GM23338 (cell line): ENCODE data around the gene SULT1A2.
"Not testable (repeated sequence)": the region's sequence is repeated elsewhere in the genome, so short reads cannot be mapped to it uniquely, and the experiment has no call there.

Experiments
- CREB1 ChIP-seq: fragments of 250-450 bp; sonication (Bioruptor Pico); IDR thresholded peaks from 2 replicates; pipeline ENCODE4 v1.5.0; 2020; ENCODE audit warnings: low read depth, mild to moderate bottlenecking, moderate library complexity
- ETS1 ChIP-seq: IDR thresholded peaks from 2 replicates; pipeline ENCODE4 v1.6.1; 2016; ENCODE audit warnings: antibody characterized with exemption
- EZH2 ChIP-seq: fragments of 200-600 bp; sonication (generic); IDR thresholded peaks from one replicate; pipeline ENCODE4 v1.8.0; 2017; ENCODE audit warnings: antibody characterized with exemption, mild to moderate bottlenecking, low read depth; ENCODE audit not compliant: unreplicated experiment
- EZH2phosphoT487 ChIP-seq: fragments of 200-600 bp; sonication (generic); IDR thresholded peaks from one replicate; pipeline ENCODE4 v1.8.1; 2018; ENCODE audit warnings: antibody characterized with exemption; ENCODE audit not compliant: unreplicated experiment
- JUNB ChIP-seq: IDR thresholded peaks from one replicate; pipeline ENCODE4 v1.6.1; 2016; ENCODE audit warnings: antibody characterized with exemption; ENCODE audit not compliant: unreplicated experiment
- POLR2AphosphoS5 ChIP-seq: IDR thresholded peaks from 2 replicates; pipeline ENCODE4 v1.6.1; 2016; ENCODE audit warnings: antibody characterized with exemption, low read depth
- STAT1 ChIP-seq: IDR thresholded peaks from one replicate; pipeline ENCODE4 v1.6.1; 2016; ENCODE audit warnings: antibody characterized with exemption; ENCODE audit not compliant: unreplicated experiment
- ZNF331 ChIP-seq: fragments of 250-450 bp; sonication (Bioruptor Pico); IDR thresholded peaks from 2 replicates; pipeline ENCODE4 v1.5.0; 2020; ENCODE audit warnings: low read depth, mild to moderate bottlenecking, moderate library complexity
- TF ChIP-seq, protein P1 (sequence below): IDR thresholded peaks from one replicate; pipeline ENCODE4 v1.6.1; 2018; ENCODE audit warnings: antibody characterized with exemption; ENCODE audit not compliant: unreplicated experiment
- TF ChIP-seq, protein P2 (sequence below), 2 experiments: fragments of 200-600 bp in 1 of 2; sonication (generic) in 1 of 2; conservative IDR thresholded peaks; 2 replicates each; pipeline versions ENCODE4 v1.5.1 to v1.6.1; 2016 to 2017; ENCODE audit warnings: antibody characterized with exemption in 2 of 2, low read depth in 2 of 2, mild to moderate bottlenecking in 2 of 2, moderate library complexity in 1 of 2

GRCh38 chr16:28620316-28620715 lies 23.5 kb upstream of the SULT1A2 start:
- TF ChIP-seq, protein P1, sequence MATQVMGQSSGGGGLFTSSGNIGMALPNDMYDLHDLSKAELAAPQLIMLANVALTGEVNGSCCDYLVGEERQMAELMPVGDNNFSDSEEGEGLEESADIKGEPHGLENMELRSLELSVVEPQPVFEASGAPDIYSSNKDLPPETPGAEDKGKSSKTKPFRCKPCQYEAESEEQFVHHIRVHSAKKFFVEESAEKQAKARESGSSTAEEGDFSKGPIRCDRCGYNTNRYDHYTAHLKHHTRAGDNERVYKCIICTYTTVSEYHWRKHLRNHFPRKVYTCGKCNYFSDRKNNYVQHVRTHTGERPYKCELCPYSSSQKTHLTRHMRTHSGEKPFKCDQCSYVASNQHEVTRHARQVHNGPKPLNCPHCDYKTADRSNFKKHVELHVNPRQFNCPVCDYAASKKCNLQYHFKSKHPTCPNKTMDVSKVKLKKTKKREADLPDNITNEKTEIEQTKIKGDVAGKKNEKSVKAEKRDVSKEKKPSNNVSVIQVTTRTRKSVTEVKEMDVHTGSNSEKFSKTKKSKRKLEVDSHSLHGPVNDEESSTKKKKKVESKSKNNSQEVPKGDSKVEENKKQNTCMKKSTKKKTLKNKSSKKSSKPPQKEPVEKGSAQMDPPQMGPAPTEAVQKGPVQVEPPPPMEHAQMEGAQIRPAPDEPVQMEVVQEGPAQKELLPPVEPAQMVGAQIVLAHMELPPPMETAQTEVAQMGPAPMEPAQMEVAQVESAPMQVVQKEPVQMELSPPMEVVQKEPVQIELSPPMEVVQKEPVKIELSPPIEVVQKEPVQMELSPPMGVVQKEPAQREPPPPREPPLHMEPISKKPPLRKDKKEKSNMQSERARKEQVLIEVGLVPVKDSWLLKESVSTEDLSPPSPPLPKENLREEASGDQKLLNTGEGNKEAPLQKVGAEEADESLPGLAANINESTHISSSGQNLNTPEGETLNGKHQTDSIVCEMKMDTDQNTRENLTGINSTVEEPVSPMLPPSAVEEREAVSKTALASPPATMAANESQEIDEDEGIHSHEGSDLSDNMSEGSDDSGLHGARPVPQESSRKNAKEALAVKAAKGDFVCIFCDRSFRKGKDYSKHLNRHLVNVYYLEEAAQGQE = not testable (repeated sequence)
- TF ChIP-seq, protein P2, sequence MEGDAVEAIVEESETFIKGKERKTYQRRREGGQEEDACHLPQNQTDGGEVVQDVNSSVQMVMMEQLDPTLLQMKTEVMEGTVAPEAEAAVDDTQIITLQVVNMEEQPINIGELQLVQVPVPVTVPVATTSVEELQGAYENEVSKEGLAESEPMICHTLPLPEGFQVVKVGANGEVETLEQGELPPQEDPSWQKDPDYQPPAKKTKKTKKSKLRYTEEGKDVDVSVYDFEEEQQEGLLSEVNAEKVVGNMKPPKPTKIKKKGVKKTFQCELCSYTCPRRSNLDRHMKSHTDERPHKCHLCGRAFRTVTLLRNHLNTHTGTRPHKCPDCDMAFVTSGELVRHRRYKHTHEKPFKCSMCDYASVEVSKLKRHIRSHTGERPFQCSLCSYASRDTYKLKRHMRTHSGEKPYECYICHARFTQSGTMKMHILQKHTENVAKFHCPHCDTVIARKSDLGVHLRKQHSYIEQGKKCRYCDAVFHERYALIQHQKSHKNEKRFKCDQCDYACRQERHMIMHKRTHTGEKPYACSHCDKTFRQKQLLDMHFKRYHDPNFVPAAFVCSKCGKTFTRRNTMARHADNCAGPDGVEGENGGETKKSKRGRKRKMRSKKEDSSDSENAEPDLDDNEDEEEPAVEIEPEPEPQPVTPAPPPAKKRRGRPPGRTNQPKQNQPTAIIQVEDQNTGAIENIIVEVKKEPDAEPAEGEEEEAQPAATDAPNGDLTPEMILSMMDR (conservative IDR thresholded peaks at IDR 0.05; ENCODE audit: low read depth in 2 of 2) = not testable (repeated sequence)
- not testable (repeated sequence) for TF ChIP-seq POLR2AphosphoS5; CREB1 (CRISPR knock-in tag); STAT1; ETS1; EZH2; ZNF331 (CRISPR knock-in tag); JUNB; EZH2phosphoT487
